ENCODE data around the gene MTM1. TPM values are rescaled to one million over a fixed set of nuclear protein-coding genes. Genes with fewer than 3 reads are reported as not detected.

The MTM1 gene
- total and polyA plus RNA-seq, 8 donors, result 1.1 to 10.2 (median 4.2) TPM

GRCh38 chrX:150651906-150652305 lies 83.5 kb downstream of the MTM1 start:
- Histone ChIP-seq H3K36me3 (no peaks in the 10 kb centered on the region), H3K27ac (no peak overlapping the region), H3K4me3 (no peak overlapping the region), H3K27me3 (peaks cover 0 to 4% (median 0%) of the 10 kb centered on the region in 4 donors), H3K9me3 (no peaks in the 10 kb centered on the region), H3K4me1 (no peaks in the 10 kb centered on the region)
- WGBS, 2 donors, result 82 to 96% methylated on average over 2 of the region's 2 CpGs
- DNase-seq, result no peak
- ATAC-seq, result no peak
- intact Hi-C loops (cut with DNase I), result no loop called here
- no peak for FAIRE-seq
- TF ChIP-seq CTCF (IDR thresholded peaks at IDR 0.05), result no peak

GRCh38 chrX:150655788-150656187 lies 87.4 kb downstream of the MTM1 start:
- Histone ChIP-seq H3K27me3 (no peaks in the 10 kb centered on the region), H3K4me1 (no peaks in the 10 kb centered on the region), H3K9me3 (no peaks in the 10 kb centered on the region), H3K36me3 (no peaks in the 10 kb centered on the region), H3K27ac (no peak overlapping the region), H3K4me3 (no peak overlapping the region)
- 12 to 22% methylated on average over 2 of the region's 2 CpGs for WGBS, 2 donors
- ATAC-seq (no peak), DNase-seq (no peak), FAIRE-seq (peak; percentile 39)
- intact Hi-C loops (cut with DNase I), result no loop called here
- TF ChIP-seq CTCF (IDR thresholded peaks at IDR 0.05), result no peak

- ATAC-seq, result peak in 3 of 4 donors; percentile 49 to 56 (median 52)
- peaks cover 0 to 15% (median 6%) of the 10 kb centered on the region in 3 donors for H3K4me1 ChIP-seq
- no peak for DNase-seq
- H3K27me3 ChIP-seq, result no peaks in the 10 kb centered on the region
- no peak for TF ChIP-seq CTCF (IDR thresholded peaks at IDR 0.05)
- FAIRE-seq, result no peak
- no peaks in the 10 kb centered on the region for H3K36me3 ChIP-seq
- WGBS, 2 donors, result 49 to 55% methylated on average over 2 of the region's 2 CpGs
- no peak overlapping the region for H3K27ac ChIP-seq
- H3K4me3 ChIP-seq, result no peak overlapping the region
- no peaks in the 10 kb centered on the region for H3K9me3 ChIP-seq
- intact Hi-C loops (cut with DNase I), result no loop called here
These were observed 94.7 kb downstream of the MTM1 start for GRCh38 chrX:150663073-150663472.

- no peaks in the 10 kb centered on the region for H3K36me3 ChIP-seq
- intact Hi-C loops (cut with DNase I), result no loop called here
- no peaks in the 10 kb centered on the region for H3K9me3 ChIP-seq
- peaks cover 0 to 15% (median 6%) of the 10 kb centered on the region in 3 donors for H3K4me1 ChIP-seq
- no peaks in the 10 kb centered on the region for H3K27me3 ChIP-seq
- TF ChIP-seq CTCF (IDR thresholded peaks at IDR 0.05), result no peak
- DNase-seq (peak; percentile 67 to 85 (median 82)), FAIRE-seq (peak; percentile 74), ATAC-seq (peak; percentile 79 to 91 (median 86))
- H3K27ac ChIP-seq, result peak overlapping the region in 1 of 4 donors; percentile 4
- no peak overlapping the region for H3K4me3 ChIP-seq
- WGBS, 2 donors, result 8 to 12% methylated on average over 2 of the region's 2 CpGs
These were observed 95.9 kb downstream of the MTM1 start for GRCh38 chrX:150664290-150664689.

- H3K9me3 ChIP-seq, result no peaks in the 10 kb centered on the region
- WGBS, 2 donors, result 32 to 54% methylated on average over 2 of the region's 2 CpGs
- intact Hi-C loops (cut with DNase I), result no loop called here
- no peaks in the 10 kb centered on the region for H3K4me1 ChIP-seq
- ATAC-seq (no peak), FAIRE-seq (no peak), DNase-seq (no peak)
- no peaks in the 10 kb centered on the region for H3K36me3 ChIP-seq
- no peak for TF ChIP-seq CTCF (IDR thresholded peaks at IDR 0.05)
- H3K27me3 ChIP-seq, result no peaks in the 10 kb centered on the region
- no peak overlapping the region for H3K27ac ChIP-seq
- no peak overlapping the region for H3K4me3 ChIP-seq
These were observed 107.8 kb downstream of the MTM1 start for GRCh38 chrX:150676221-150676620.
